Uterus (tissue), 2 donors: Measurements from ENCODE around the gene TSHZ2.

ENCODE experiments used
- CTCF ChIP-seq, 4 experiments: fragments of 200-600 bp in 2 of 4; fragments of 450-650 bp in 2 of 4; sonication (generic) in 2 of 4; IDR thresholded peaks; one replicate each; pipeline ENCODE4 v1.5.1; 2016 to 2019; ENCODE audit warnings: antibody characterized with exemption in 4 of 4, mild to moderate bottlenecking in 2 of 4, moderate library complexity in 1 of 4
- POLR2A ChIP-seq, 2 donors: fragments of 450-650 bp; IDR thresholded peaks; one replicate each; pipeline ENCODE4 v1.6.1; 2016; ENCODE audit warnings: antibody characterized with exemption in 2 of 2, mild to moderate bottlenecking in 1 of 2, moderate library complexity in 1 of 2

GRCh38 chr20:53176134-53176533 lies 204.0 kb downstream of the TSHZ2 start:
- TF ChIP-seq CTCF (IDR thresholded peaks at IDR 0.05) (no peak), POLR2A (IDR thresholded peaks at IDR 0.05) (no peak)
